NCI-H1092 (cell line): Measurements from ENCODE around the gene MAP4K2.

Experiments used
- DNase-seq: peaks from one replicate; lab custom pipeline; 2025; lab: John Stamatoyannopoulos, UW

MAP4K2 gene

DNA sequence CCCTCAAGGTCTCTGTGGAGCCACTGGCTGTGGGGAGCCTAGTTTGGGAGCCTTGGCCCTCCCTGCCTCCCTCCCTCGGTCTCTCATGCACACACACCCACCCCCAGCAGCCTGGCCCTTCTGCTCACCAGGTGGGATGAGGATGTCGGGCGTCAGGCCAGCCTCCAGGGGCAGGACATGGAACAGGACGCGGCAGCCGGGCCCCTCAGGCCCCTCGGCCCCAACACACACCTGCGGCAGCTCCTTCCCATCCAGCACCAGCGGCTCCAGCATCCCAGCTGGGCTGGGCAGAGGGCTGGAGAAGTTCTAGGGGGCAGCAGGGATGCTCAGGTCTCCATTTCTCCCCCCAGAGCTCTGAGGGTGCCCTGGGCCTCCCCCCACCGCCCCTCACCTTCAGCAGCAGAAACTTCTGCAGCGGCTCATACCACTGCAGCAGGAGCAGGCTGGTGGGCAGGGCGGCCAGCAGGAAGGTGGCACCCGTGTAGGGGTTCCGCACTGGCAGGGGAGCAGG is 11.2 kb downstream of the MAP4K2 start:
- DNase-seq, result no peak

- DNase-seq, result no peak
Observed at GRCh38 chr11:64790205-64791095, 12.6 kb downstream of the MAP4K2 start.

GRCh38 chr11:64789331-64790204 is 13.4 kb downstream of the MAP4K2 start:
- DNase-seq, result no peak

GRCh38 chr11:64788321-64789215 is 14.4 kb downstream of the MAP4K2 start:
- no peak for DNase-seq

DNA sequence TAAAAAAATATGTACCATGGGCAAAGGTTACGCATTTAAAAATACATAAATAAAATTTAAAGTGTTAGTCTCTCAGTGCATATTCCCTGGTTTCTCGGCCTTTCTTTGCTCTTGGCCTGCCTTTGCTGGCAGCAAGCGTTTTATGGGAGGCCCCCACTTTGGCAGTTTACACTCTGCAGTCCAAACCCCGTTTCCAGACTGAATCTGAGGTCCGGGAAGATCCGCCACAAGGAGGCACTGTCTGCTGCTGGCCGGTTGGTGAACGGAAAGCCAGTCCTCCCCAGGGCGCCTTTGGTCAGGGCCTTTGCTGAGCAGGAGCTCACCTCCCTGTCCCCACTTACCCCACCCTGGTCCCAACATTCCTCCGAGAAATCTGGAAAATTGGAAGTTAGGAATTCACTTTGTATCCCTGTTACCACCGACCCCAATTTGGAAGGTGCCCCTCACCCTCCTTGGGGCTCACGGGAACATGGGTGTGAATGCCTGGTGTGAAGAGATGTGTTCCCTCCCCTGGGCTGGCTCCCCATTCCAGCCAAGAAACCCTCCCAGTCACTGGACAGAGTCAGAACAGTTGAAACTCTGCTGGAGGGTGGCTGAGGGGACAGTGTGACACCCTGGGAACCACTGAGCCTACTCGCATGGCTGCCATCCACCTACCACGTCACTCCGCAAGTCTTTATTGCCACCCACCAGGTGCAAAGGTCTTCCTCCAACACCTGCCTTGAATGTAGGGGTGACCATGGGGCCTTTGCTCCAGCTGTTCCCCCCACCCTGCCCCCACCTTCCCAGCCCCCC is 15.3 kb downstream of the MAP4K2 start:
- DNase-seq, result no peak

- no peak for DNase-seq
Observed at GRCh38 chr11:64786308-64786707, 16.7 kb downstream of the MAP4K2 start.

DNA sequence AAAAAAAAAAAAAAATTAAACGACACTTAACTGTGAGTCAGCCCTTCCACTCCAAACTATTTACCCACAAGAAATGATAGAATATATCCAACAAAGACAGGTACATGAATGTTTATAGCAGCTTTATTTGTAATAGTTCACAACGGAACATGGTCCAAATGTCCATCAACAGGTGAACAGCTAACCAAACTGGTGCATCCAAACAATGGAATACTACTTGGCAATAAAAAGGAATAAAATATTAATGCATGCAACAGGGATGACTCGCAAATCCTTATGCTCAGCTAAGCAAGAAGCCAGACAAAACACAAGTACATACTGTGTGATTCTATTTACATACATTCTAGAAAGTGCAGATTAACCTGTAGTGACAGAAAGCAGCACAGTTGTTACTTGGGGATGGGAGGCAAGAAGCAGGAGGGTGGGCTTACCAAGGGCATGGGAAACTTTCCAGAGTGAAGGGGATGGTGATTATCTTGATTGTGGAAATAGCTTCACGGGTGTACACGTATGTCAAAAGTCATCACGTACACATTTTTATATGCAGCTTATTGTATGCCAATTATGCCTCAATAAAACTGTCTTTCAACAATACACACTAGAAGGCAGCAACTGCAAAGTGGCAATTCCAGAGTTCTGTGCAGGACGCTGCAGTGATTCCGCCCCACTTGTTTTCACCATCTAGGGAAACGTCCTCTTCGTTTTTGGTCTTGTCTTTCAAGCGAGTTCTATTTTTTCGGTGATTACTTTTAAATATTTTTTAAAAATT is 18.0 kb downstream of the MAP4K2 start:
- no peak for DNase-seq

GRCh38 chr11:64778473-64779298 is 24.3 kb downstream of the MAP4K2 start, which contains the start of gene SF1:
TSS of gene SF1 (minus strand) at chr11:64778542. CDS start at chr11:64778392, 150 bp downstream.
- DNase-seq, result peak; percentile 100

DNA sequence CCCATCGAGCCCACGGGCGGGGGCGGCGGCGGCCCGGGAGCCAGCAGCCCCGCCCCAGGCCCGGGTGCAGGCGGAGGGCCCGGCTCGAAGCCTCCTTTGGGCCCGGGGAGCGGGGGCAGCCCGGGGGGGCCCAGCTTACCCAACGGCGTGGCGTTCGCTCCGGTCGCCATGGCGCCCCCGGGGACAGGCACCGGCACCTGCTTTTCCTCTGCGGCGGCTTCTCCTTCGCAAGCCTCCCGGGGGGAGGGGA is 24.9 kb downstream of the MAP4K2 start:
- no peak for DNase-seq

GRCh38 chr11:64777449-64778222 is 25.4 kb downstream of the MAP4K2 start:
- peak; percentile 85 for DNase-seq

DNA sequence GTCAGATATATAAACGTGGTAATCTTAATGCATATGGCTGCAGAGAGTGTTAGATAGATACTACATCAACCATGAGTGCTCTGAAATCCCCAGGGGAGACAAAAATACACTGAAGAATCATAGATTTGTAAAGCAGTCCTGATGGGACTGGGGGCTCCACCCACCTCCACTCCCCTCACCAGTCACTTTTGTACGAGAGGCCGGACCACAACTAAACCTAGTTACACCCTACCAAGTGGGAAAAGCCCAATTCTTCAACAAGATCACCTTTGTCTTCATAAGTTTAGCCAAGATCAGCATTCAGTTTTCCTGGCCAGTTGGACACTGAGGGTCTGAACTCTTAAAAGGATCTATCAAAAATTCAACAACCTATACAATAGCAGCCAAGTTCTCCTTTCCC is 26.1 kb downstream of the MAP4K2 start:
- no peak for DNase-seq

GRCh38 chr11:64776425-64776824 is 26.6 kb downstream of the MAP4K2 start:
- DNase-seq, result no peak

DNA sequence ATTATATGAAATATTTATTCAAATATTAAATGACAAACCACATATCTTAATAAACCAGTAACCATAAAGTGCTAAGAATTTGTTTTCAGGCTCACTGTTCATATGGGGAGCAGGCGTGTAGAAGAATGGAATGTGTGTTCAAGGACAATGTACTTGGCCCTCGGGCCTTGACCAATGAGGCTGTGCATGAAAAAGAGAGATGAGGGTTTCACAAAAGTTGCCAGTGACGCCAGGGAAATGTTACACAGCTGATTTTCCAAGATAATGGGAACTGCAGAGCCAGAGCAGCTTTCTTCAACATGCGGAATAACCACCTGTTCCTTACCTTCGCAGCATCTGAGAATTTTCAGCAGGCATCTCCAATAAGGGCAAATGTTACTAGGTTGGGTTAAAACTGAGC is 28.9 kb downstream of the MAP4K2 start:
- DNase-seq, result no peak

DNA sequence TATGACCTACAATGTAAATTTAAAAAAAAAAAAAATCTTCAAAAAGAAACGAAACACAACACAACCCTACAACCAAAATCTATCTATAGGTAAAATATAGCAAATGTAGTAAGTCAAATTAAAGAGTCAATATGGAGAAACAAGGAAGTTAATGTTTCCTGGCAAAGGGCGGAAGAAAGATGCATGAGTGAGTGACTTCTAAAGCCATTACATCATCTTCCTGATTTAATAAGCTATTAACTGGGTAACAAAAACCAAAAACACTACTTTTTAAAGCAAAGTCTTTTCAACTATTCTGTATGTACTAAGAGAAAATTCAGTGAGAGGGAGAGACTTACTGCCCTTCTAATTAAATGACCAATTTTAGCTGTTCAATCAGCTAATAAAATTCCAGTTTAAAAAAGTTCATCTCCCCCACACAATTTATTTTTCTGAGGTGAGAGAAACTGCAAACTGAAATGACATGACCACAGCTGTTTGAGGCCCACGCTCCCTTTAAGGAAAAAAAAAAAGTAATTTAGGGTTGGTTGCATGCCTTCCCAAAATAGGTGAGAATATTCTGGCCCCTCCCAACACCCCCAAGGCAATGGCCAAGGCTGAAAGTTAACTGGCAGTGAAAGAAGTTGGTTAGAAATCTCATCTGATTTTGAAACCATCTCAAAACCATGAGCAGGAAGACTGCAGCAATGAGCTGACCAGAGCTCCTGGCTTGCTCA is 30.6 kb downstream of the MAP4K2 start:
- no peak for DNase-seq

GRCh38 chr11:64771861-64772260 is 31.2 kb downstream of the MAP4K2 start:
- no peak for DNase-seq

DNA sequence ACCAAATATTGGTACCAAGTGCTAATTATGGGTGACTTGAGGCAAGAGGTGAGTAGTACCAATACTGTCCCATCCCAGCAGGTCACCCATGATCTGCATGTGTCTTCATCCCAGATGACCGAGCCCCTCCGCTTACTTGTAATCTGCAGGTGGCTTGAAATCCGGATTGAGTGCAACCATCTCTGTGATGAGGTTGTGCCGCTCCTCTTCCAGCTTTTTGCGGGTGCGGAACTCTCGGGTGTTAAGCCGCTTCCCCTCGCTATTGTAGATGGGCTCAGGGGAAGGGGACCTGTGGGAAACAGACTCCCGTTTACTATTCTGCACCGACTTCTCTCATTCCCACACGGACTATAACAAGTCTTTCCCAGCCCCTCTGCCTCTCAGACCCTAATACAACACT is 32.9 kb downstream of the MAP4K2 start:
- no peak for DNase-seq

- no peak for DNase-seq
Observed at GRCh38 chr11:64769283-64769682, 33.7 kb downstream of the MAP4K2 start.

- no peak for DNase-seq
Observed at GRCh38 chr11:64768300-64768694, 34.7 kb downstream of the MAP4K2 start.
